ENCODE measurements around the gene DTD1. TPM values are rescaled to one million over a fixed set of nuclear protein-coding genes. Genes with fewer than 3 reads are reported as not detected.

DTD1 gene
- total and polyA plus RNA-seq, 2 of the 13 experiments (the other 11 are each of a cell fraction or from before 2014, with no cell fraction given): 41.2 to 79.3 TPM

- no peaks in the 10 kb centered on the region for H3K9me3 ChIP-seq (ENCODE audit: low read length)
- 0 out of 5 replicates have a peak, but pooled peaks cover 0 to 2% of the 10 kb centered on the region in 2 experiments for H3K36me3 ChIP-seq (replicated peaks in 1 of 2; ENCODE audit: control insufficient read depth in 1 of 2, insufficient read depth in 2 of 2, low read length in 2 of 2)
- ChIA-PET CTCF (ENCODE audit: low intra/inter-chr PET ratio, low total read pairs) (no interaction called here), POLR2A (no interaction called here)
- in situ Hi-C loops (cut with HindIII; ENCODE audit: extremely low pct_ligation_motif_present, low pct_unique_long_range_greater_than_20kb): no loop called here
- intact Hi-C loops (cut with micrococcal nuclease; ENCODE audit: unreplicated experiment): no loop called here
- H2AFZ ChIP-seq (ENCODE audit: low read length): no peak overlapping the region
- DNase-seq (ENCODE audit: low spot score) (no peak), ATAC-seq (no peak), FAIRE-seq (no peak)
- WGBS (ENCODE audit: low lambda C conversion rate): 92% methylated on average over 4 of the region's 4 CpGs
- no peak overlapping the region for H3K27ac ChIP-seq (ENCODE audit: extremely low read length, insufficient read depth, low read length)
- peaks cover 10% of the 10 kb centered on the region for H3K4me1 ChIP-seq (ENCODE audit: insufficient read depth, low read length)
- H4K20me1 ChIP-seq (ENCODE audit: insufficient read depth, low read length): no peaks in the 10 kb centered on the region
- H3K9ac ChIP-seq (ENCODE audit: insufficient read depth, low read depth, low read length): no peak overlapping the region
- no peaks in the 10 kb centered on the region for H3K79me2 ChIP-seq (ENCODE audit: insufficient read depth, low read length)
- TF ChIP-seq, protein P1, sequence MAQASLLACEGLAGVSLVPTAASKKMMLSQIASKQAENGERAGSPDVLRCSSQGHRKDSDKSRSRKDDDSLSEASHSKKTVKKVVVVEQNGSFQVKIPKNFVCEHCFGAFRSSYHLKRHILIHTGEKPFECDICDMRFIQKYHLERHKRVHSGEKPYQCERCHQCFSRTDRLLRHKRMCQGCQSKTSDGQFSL (CRISPR knock-in tag; IDR thresholded peaks at IDR 0.05): no peak
- TF ChIP-seq ZNF710 (CRISPR knock-in tag; IDR thresholded peaks at IDR 0.05; ENCODE audit: borderline replicate concordance) (no peak), SIX1 (CRISPR knock-in tag; IDR thresholded peaks at IDR 0.05; ENCODE audit: borderline replicate concordance) (no peak), FOSL1 (CRISPR knock-in tag; IDR thresholded peaks at IDR 0.05; ENCODE audit: borderline replicate concordance) (no peak)
- TF ChIP-seq, protein P2, sequence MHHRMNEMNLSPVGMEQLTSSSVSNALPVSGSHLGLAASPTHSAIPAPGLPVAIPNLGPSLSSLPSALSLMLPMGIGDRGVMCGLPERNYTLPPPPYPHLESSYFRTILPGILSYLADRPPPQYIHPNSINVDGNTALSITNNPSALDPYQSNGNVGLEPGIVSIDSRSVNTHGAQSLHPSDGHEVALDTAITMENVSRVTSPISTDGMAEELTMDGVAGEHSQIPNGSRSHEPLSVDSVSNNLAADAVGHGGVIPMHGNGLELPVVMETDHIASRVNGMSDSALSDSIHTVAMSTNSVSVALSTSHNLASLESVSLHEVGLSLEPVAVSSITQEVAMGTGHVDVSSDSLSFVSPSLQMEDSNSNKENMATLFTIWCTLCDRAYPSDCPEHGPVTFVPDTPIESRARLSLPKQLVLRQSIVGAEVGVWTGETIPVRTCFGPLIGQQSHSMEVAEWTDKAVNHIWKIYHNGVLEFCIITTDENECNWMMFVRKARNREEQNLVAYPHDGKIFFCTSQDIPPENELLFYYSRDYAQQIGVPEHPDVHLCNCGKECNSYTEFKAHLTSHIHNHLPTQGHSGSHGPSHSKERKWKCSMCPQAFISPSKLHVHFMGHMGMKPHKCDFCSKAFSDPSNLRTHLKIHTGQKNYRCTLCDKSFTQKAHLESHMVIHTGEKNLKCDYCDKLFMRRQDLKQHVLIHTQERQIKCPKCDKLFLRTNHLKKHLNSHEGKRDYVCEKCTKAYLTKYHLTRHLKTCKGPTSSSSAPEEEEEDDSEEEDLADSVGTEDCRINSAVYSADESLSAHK (CRISPR knock-in tag; IDR thresholded peaks at IDR 0.05; ENCODE audit: borderline replicate concordance): no peak
- no TSS peak for BruUV-seq (replicated peaks)
- no peak overlapping the region for H3K4me3 ChIP-seq (replicated peaks in 1 of 3; ENCODE audit: insufficient read depth in 1 of 3, low read depth in 2 of 3, low read length in 3 of 3)
- H3K4me2 ChIP-seq (ENCODE audit: low read depth, low read length): no peak overlapping the region
- no peaks in the 10 kb centered on the region for H3K27me3 ChIP-seq (ENCODE audit: control insufficient read depth in 1 of 2, insufficient read depth in 2 of 2, low read length in 2 of 2)
Observed at GRCh38 chr20:18657575-18657974, 69.7 kb downstream of the DTD1 start.
